ENCODE data around the gene SEMA3C.

GRCh38 chr7:80945976-80946375, 27.1 kb upstream of the SEMA3C start:
- TF ChIP-seq EZH2 (IDR thresholded peaks at IDR 0.05; ENCODE audit: borderline replicate concordance, low read depth, low read length, severe bottlenecking) (no peak), CTCF (IDR thresholded peaks at IDR 0.05; ENCODE audit: borderline replicate concordance, extremely low read depth, low read length, poor library complexity, severe bottlenecking) (no peak)
